Hepatocyte (in vitro differentiated cells): ENCODE data around the gene GON4L. TPM values are rescaled to one million over a fixed set of nuclear protein-coding genes. Genes with fewer than 3 reads are reported as not detected.
"Not testable (repeated sequence)": the region's sequence is repeated elsewhere in the genome, so short reads cannot be mapped to it uniquely, and the experiment has no call there.

Experiments used
- DNase-seq: peaks from one replicate; pipeline ENCODE4 v3.0.0-alpha.2; 2016; ENCODE audit warnings: low spot score
- H2AFZ ChIP-seq: fragments of 200-600 bp; sonication (generic); 2 replicates; pipeline ENCODE4 v1.6.0; 2016; ENCODE audit warnings: antibody characterized with exemption, mild to moderate bottlenecking
- H3K27ac ChIP-seq: fragments of 200-600 bp; sonication (generic); 2 replicates; pipeline ENCODE4 v1.5.1; 2016; ENCODE audit warnings: mild to moderate bottlenecking
- H3K27me3 ChIP-seq: fragments of 200-600 bp; sonication (generic); 2 replicates; pipeline ENCODE4 v1.6.1; 2016
- H3K36me3 ChIP-seq: fragments of 200-600 bp; sonication (generic); replicated peaks from 2 replicates; pipeline ENCODE4 v1.5.1; 2016; ENCODE audit warnings: low read depth; ENCODE audit not compliant: insufficient read depth
- H3K4me1 ChIP-seq: fragments of 200-600 bp; sonication (generic); 2 replicates; pipeline ENCODE4 v1.5.1; 2016; ENCODE audit warnings: mild to moderate bottlenecking, moderate library complexity; ENCODE audit not compliant: insufficient read depth
- H3K4me2 ChIP-seq: fragments of 200-600 bp; sonication (generic); 2 replicates; pipeline ENCODE4 v1.6.0; 2016
- H3K4me3 ChIP-seq: fragments of 200-600 bp; sonication (generic); 2 replicates; pipeline ENCODE4 v1.5.1; 2016; ENCODE audit warnings: mild to moderate bottlenecking
- H3K79me2 ChIP-seq: fragments of 200-600 bp; sonication (generic); 2 replicates; pipeline ENCODE4 v1.6.0; 2017; ENCODE audit warnings: mild to moderate bottlenecking
- H3K9me2 ChIP-seq: fragments of 200-600 bp; sonication (generic); replicated peaks from 2 replicates; pipeline ENCODE4 v1.6.0; 2017; ENCODE audit warnings: mild to moderate bottlenecking; ENCODE audit not compliant: insufficient read depth
- H3K9me3 ChIP-seq: fragments of 200-600 bp; sonication (generic); 2 replicates; pipeline ENCODE4 v1.5.1; 2016; ENCODE audit warnings: low read depth, mild to moderate bottlenecking
- H4K20me1 ChIP-seq: fragments of 200-600 bp; sonication (generic); 2 replicates; pipeline ENCODE4 v1.6.0; 2016; ENCODE audit warnings: mild to moderate bottlenecking; ENCODE audit not compliant: insufficient read depth, poor library complexity, severe bottlenecking
- EZH2 ChIP-seq: fragments of 200-600 bp; sonication (generic); IDR thresholded peaks from 2 replicates; pipeline ENCODE4 v1.6.1; 2016; ENCODE audit warnings: antibody characterized with exemption, mild to moderate bottlenecking, borderline replicate concordance
- EZH2phosphoT487 ChIP-seq: fragments of 200-600 bp; sonication (generic); IDR thresholded peaks from one replicate; pipeline ENCODE4 v1.6.1; 2018; ENCODE audit warnings: antibody characterized with exemption, mild to moderate bottlenecking, low read depth, moderate library complexity; ENCODE audit not compliant: unreplicated experiment, severe bottlenecking
- WGBS: methylation state at CpG from one replicate; pipeline ENCODE4 v1.1.6; 2016; ENCODE audit warnings: low lambda C conversion rate; ENCODE audit errors: missing lambda C conversion rate; 5-methylcytosine and 5-hydroxymethylcytosine counted together
- polyA plus RNA-seq: library from polyadenylated mRNA; unstranded; fragments of >200 nt; fragmentation: Nextera tagmentation; extraction: Ambion mirVana; gene quantifications from 2 replicates; pipeline ENCODE4 v1.2.1, GENCODE V29; 2016
- total RNA-seq: library from RNA; depleted of rRNA; stranded (reverse); fragments of >200 nt; gene quantifications from 2 replicates; pipeline ENCODE4 v1.2.3, GENCODE V29; 2014
- TF ChIP-seq, protein P1 (sequence below): fragments of 200-600 bp; sonication (generic); IDR thresholded peaks from 2 replicates; pipeline ENCODE4 v1.5.1; 2016; ENCODE audit warnings: antibody characterized with exemption, mild to moderate bottlenecking; ENCODE audit not compliant: poor library complexity

Gene GON4L
- total and polyA plus RNA-seq, 2 experiments from 2014 or later: 20.8 to 33.3 TPM

- TF ChIP-seq, protein P1, sequence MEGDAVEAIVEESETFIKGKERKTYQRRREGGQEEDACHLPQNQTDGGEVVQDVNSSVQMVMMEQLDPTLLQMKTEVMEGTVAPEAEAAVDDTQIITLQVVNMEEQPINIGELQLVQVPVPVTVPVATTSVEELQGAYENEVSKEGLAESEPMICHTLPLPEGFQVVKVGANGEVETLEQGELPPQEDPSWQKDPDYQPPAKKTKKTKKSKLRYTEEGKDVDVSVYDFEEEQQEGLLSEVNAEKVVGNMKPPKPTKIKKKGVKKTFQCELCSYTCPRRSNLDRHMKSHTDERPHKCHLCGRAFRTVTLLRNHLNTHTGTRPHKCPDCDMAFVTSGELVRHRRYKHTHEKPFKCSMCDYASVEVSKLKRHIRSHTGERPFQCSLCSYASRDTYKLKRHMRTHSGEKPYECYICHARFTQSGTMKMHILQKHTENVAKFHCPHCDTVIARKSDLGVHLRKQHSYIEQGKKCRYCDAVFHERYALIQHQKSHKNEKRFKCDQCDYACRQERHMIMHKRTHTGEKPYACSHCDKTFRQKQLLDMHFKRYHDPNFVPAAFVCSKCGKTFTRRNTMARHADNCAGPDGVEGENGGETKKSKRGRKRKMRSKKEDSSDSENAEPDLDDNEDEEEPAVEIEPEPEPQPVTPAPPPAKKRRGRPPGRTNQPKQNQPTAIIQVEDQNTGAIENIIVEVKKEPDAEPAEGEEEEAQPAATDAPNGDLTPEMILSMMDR: peak; percentile 10
- not testable (repeated sequence) for H2AFZ ChIP-seq, H3K4me2 ChIP-seq, H3K4me1 ChIP-seq, H3K27me3 ChIP-seq, H3K9me3 ChIP-seq, H3K9me2 ChIP-seq, H4K20me1 ChIP-seq, H3K36me3 ChIP-seq, H3K4me3 ChIP-seq, DNase-seq, H3K27ac ChIP-seq
- 82% methylated on average over 3 of the region's 3 CpGs for WGBS
- peaks cover 32% of the 10 kb centered on the region for H3K79me2 ChIP-seq
Measured at GRCh38 chr1:155712636-155713035, 144.4 kb downstream of the GON4L start.

DNA sequence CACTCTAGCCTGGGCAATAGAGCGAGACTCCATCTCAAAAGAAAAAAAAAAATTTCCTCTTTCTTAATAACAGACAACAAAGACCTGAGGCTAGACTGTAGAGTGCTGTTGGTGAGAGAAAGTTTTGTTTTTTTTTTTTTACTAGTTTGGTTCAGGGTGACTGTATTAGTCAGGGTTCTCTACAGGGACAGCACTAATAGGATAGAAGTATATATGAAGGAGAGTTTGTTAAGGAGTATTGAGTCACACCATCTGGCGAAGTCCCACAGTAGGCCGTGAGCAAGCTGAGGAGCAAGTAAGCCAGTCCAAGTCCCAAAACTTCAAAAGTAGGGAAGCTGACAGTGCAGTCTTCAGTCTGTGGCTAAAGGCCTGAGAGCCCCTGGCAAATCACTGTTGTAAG is 145.6 kb downstream of the GON4L start:
- not testable (repeated sequence) for H3K4me1 ChIP-seq, H2AFZ ChIP-seq, H3K4me3 ChIP-seq, H4K20me1 ChIP-seq, H3K9me2 ChIP-seq, H3K27ac ChIP-seq, H3K36me3 ChIP-seq, H3K4me2 ChIP-seq, DNase-seq, H3K27me3 ChIP-seq, H3K9me3 ChIP-seq
- WGBS: 100% methylated on average over 3 of the region's 3 CpGs
- peaks cover 42% of the 10 kb centered on the region for H3K79me2 ChIP-seq

DNA sequence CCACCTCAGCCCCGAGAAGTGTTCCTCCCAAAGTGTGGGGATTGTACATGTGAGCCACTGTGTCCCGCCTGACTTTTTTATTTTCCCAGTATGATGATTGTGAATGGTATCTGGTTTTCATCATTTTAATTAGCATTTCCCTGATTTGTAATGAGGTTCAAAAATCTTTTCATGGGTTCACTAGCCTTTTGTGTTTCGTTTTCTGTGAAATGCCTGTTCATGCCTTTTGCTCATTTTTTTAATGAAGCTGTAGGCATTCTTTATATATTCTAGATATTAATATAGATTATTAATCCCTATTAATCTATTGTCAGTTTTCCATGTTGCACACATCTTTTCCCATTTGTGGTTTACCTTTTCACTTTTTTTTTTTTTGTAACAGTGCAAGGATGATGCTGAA is 147.6 kb downstream of the GON4L start:
- TF ChIP-seq, protein P1: no peak
- TF ChIP-seq EZH2phosphoT487: no peak
- no peak for TF ChIP-seq EZH2
- Histone ChIP-seq H3K4me1 (no peaks in the 10 kb centered on the region), H4K20me1 (peaks cover 3% of the 10 kb centered on the region), H3K79me2 (peaks cover 59% of the 10 kb centered on the region), H3K4me3 (no peak overlapping the region), H3K27me3 (no peaks in the 10 kb centered on the region), H3K4me2 (no peak overlapping the region), H3K27ac (no peak overlapping the region), H3K9me3 (no peaks in the 10 kb centered on the region), H3K36me3 (peaks cover 4% of the 10 kb centered on the region), H3K9me2 (no peaks in the 10 kb centered on the region), H2AFZ (no peak overlapping the region)
- WGBS: 98% methylated on average over 3 of the region's 3 CpGs
- no peak for DNase-seq

GRCh38 chr1:155706139-155706538 is 150.9 kb downstream of the GON4L start:
- Histone ChIP-seq H2AFZ (no peak overlapping the region), H3K79me2 (peaks cover 73% of the 10 kb centered on the region)
- 91% methylated on average over 5 of the region's 5 CpGs for WGBS

GRCh38 chr1:155704414-155704813 is 152.6 kb downstream of the GON4L start:
- not testable (repeated sequence) for H3K27ac ChIP-seq, H3K36me3 ChIP-seq, H3K4me2 ChIP-seq, H2AFZ ChIP-seq, DNase-seq, H4K20me1 ChIP-seq, H3K9me2 ChIP-seq, H3K4me1 ChIP-seq, H3K9me3 ChIP-seq, H3K4me3 ChIP-seq, H3K27me3 ChIP-seq
- H3K79me2 ChIP-seq: peaks cover 76% of the 10 kb centered on the region
- WGBS: 99% methylated on average over 5 of the region's 5 CpGs

More at GRCh38 chr1:155706139-155706538, 150.9 kb downstream of the GON4L start:
- no peaks in the 10 kb centered on the region for H3K27me3 ChIP-seq
- TF ChIP-seq EZH2: no peak
- TF ChIP-seq, protein P1: no peak
- no peak for TF ChIP-seq EZH2phosphoT487
- peak; percentile 19 for DNase-seq
- H3K9me3 ChIP-seq: no peaks in the 10 kb centered on the region
- no peak overlapping the region for H3K4me2 ChIP-seq
- no peaks in the 10 kb centered on the region for H3K9me2 ChIP-seq
- H3K4me1 ChIP-seq: no peaks in the 10 kb centered on the region
- no peaks in the 10 kb centered on the region for H3K36me3 ChIP-seq
- H3K27ac ChIP-seq: no peak overlapping the region
- H3K4me3 ChIP-seq: no peak overlapping the region
- peaks cover 3% of the 10 kb centered on the region for H4K20me1 ChIP-seq
